ENCODE data around the gene ABCC9.

Gene ABCC9
- long read RNA-seq, donor 1: 0 reads
- long read RNA-seq, donor 2: 0 reads
- long read RNA-seq, donor 3: 0 reads
- long read RNA-seq, donor 4: 0 reads
- long read RNA-seq, donor 5: 0 reads
- long read RNA-seq, donor 6: 0 reads
- long read RNA-seq, donor 7: 0 reads
- long read RNA-seq, donor 8: 0 reads

- no peak for DNase-seq
These were observed at the start of gene ABCC9 for GRCh38 chr12:21940549-21941505. Gene ABCC9, minus strand, starts transcription at chr12:21941426. Its CDS starts 4,752 bp downstream, at chr12:21936674.

GRCh38 chr12:21989819-21990412, 48.7 kb upstream of the ABCC9 start:
- DNase-seq: no peak

- DNase-seq: no peak
These were observed 47.4 kb upstream of the ABCC9 start for GRCh38 chr12:21988619-21989018.

- peak; percentile 28 for DNase-seq
These were observed 46.5 kb upstream of the ABCC9 start for GRCh38 chr12:21987755-21988154.

GRCh38 chr12:21985155-21985554, 43.9 kb upstream of the ABCC9 start:
- DNase-seq: no peak

- no peak for DNase-seq
These were observed 43.1 kb upstream of the ABCC9 start for GRCh38 chr12:21984375-21984774.

GRCh38 chr12:21983095-21983494, 41.9 kb upstream of the ABCC9 start:
- no peak for DNase-seq

GRCh38 chr12:21980544-21980943, 39.3 kb upstream of the ABCC9 start:
- DNase-seq: no peak

- DNase-seq: no peak
These were observed 34.1 kb upstream of the ABCC9 start for GRCh38 chr12:21975293-21975692.

GRCh38 chr12:21973221-21973620, 32.0 kb upstream of the ABCC9 start:
- no peak for DNase-seq

- no peak for DNase-seq
These were observed 30.8 kb upstream of the ABCC9 start for GRCh38 chr12:21972055-21972454.

GRCh38 chr12:21971344-21971743, 30.1 kb upstream of the ABCC9 start:
- DNase-seq: no peak

- DNase-seq: no peak
These were observed 21.6 kb upstream of the ABCC9 start for GRCh38 chr12:21962821-21963220.

GRCh38 chr12:21962236-21962635, 21.0 kb upstream of the ABCC9 start:
- no peak for DNase-seq

- no peak for DNase-seq
These were observed 9.4 kb upstream of the ABCC9 start for GRCh38 chr12:21950649-21951048.

GRCh38 chr12:21949036-21949435, 7.8 kb upstream of the ABCC9 start:
- DNase-seq: no peak

- no peak for DNase-seq
These were observed 5.8 kb upstream of the ABCC9 start for GRCh38 chr12:21946983-21947382.

GRCh38 chr12:21945002-21945401, 3.8 kb upstream of the ABCC9 start:
- no peak for DNase-seq

- no peak for DNase-seq
These were observed 1.1 kb upstream of the ABCC9 start for GRCh38 chr12:21942377-21942703.

GRCh38 chr12:21941506-21942376, 515 bp upstream of the ABCC9 start:
- DNase-seq: peak; percentile 86

- DNase-seq: peak; percentile 29
These were observed 1.8 kb downstream of the ABCC9 start for GRCh38 chr12:21939435-21939834.

GRCh38 chr12:21938879-21939278, 2.3 kb downstream of the ABCC9 start:
- no peak for DNase-seq

GRCh38 chr12:21934173-21934572, 7.1 kb downstream of the ABCC9 start:
- DNase-seq: no peak
